ENCODE measurements around the gene KLHL3.

Gene KLHL3

GRCh38 chr5:137708062-137708461, 27.8 kb downstream of the KLHL3 start:
- TF ChIP-seq CTCF (IDR thresholded peaks at IDR 0.05; ENCODE audit: insufficient read depth, low read length, poor library complexity, severe bottlenecking) (no peak), EZH2phosphoT487 (conservative IDR thresholded peaks at IDR 0.05; ENCODE audit: low read length) (no peak)
- no peak overlapping the region for H2AFZ ChIP-seq (ENCODE audit: low read depth, low read length, severe bottlenecking)
- H3K79me2 ChIP-seq (ENCODE audit: insufficient read depth, low read length), result no peaks in the 10 kb centered on the region
- H3K9me3 ChIP-seq (ENCODE audit: insufficient read depth, low read length), result no peaks in the 10 kb centered on the region
- H3K9ac ChIP-seq (ENCODE audit: low read length), result no peak overlapping the region
- H3K4me3 ChIP-seq (ENCODE audit: insufficient read depth, low read length, poor library complexity, severe bottlenecking), result no peak overlapping the region
- H3F3A ChIP-seq (ENCODE audit: insufficient read depth), result no peaks in the 10 kb centered on the region
- H3K9me2 ChIP-seq (replicated peaks; ENCODE audit: insufficient read depth, low read length), result no peaks in the 10 kb centered on the region
- no peak overlapping the region for H3K27ac ChIP-seq (ENCODE audit: low read depth, low read length)
- no peaks in the 10 kb centered on the region for H3K36me3 ChIP-seq (ENCODE audit: low read length)
- H3K4me2 ChIP-seq (ENCODE audit: low read depth, low read length, poor library complexity, severe bottlenecking), result no peak overlapping the region
- H3K27me3 ChIP-seq (ENCODE audit: low read length), result no peaks in the 10 kb centered on the region
- H4K20me1 ChIP-seq (ENCODE audit: low read depth, low read length), result no peaks in the 10 kb centered on the region

- Histone ChIP-seq H4K20me1 (ENCODE audit: low read depth, low read length) (no peaks in the 10 kb centered on the region), H3K4me2 (ENCODE audit: low read depth, low read length, poor library complexity, severe bottlenecking) (no peak overlapping the region), H3K27ac (ENCODE audit: low read depth, low read length) (no peak overlapping the region), H3F3A (ENCODE audit: insufficient read depth) (no peaks in the 10 kb centered on the region), H3K9me3 (ENCODE audit: insufficient read depth, low read length) (no peaks in the 10 kb centered on the region), H2AFZ (ENCODE audit: low read depth, low read length, severe bottlenecking) (no peak overlapping the region), H3K79me2 (ENCODE audit: insufficient read depth, low read length) (no peaks in the 10 kb centered on the region), H3K36me3 (ENCODE audit: low read length) (no peaks in the 10 kb centered on the region), H3K9me2 (replicated peaks; ENCODE audit: insufficient read depth, low read length) (no peaks in the 10 kb centered on the region), H3K9ac (ENCODE audit: low read length) (no peak overlapping the region), H3K4me3 (ENCODE audit: insufficient read depth, low read length, poor library complexity, severe bottlenecking) (no peak overlapping the region), H3K27me3 (ENCODE audit: low read length) (no peaks in the 10 kb centered on the region)
- TF ChIP-seq EZH2phosphoT487 (conservative IDR thresholded peaks at IDR 0.05; ENCODE audit: low read length), result no peak
- TF ChIP-seq CTCF (IDR thresholded peaks at IDR 0.05; ENCODE audit: insufficient read depth, low read length, poor library complexity, severe bottlenecking), result no peak
These were observed 29.0 kb downstream of the KLHL3 start for GRCh38 chr5:137706841-137707240.

- no peaks in the 10 kb centered on the region for H4K20me1 ChIP-seq (ENCODE audit: low read depth, low read length)
- H3F3A ChIP-seq (ENCODE audit: insufficient read depth), result no peaks in the 10 kb centered on the region
- no peak overlapping the region for H3K4me2 ChIP-seq (ENCODE audit: low read depth, low read length, poor library complexity, severe bottlenecking)
- no peaks in the 10 kb centered on the region for H3K9me2 ChIP-seq (replicated peaks; ENCODE audit: insufficient read depth, low read length)
- H3K27me3 ChIP-seq (ENCODE audit: low read length), result no peaks in the 10 kb centered on the region
- no peak overlapping the region for H3K27ac ChIP-seq (ENCODE audit: low read depth, low read length)
- H3K79me2 ChIP-seq (ENCODE audit: insufficient read depth, low read length), result no peaks in the 10 kb centered on the region
- no peak overlapping the region for H3K4me3 ChIP-seq (ENCODE audit: insufficient read depth, low read length, poor library complexity, severe bottlenecking)
- no peak overlapping the region for H3K9ac ChIP-seq (ENCODE audit: low read length)
- TF ChIP-seq CTCF (IDR thresholded peaks at IDR 0.05; ENCODE audit: insufficient read depth, low read length, poor library complexity, severe bottlenecking) (no peak), EZH2phosphoT487 (conservative IDR thresholded peaks at IDR 0.05; ENCODE audit: low read length) (no peak)
- H2AFZ ChIP-seq (ENCODE audit: low read depth, low read length, severe bottlenecking), result no peak overlapping the region
- H3K9me3 ChIP-seq (ENCODE audit: insufficient read depth, low read length), result no peaks in the 10 kb centered on the region
- H3K36me3 ChIP-seq (ENCODE audit: low read length), result no peaks in the 10 kb centered on the region
These were observed 30.8 kb downstream of the KLHL3 start for GRCh38 chr5:137705106-137705505.
